H1 (cell line): Measurements from ENCODE around the gene ADGRL3.

Experiments used
- CBX5 ChIP-seq: fragments of 300-800, 300-1000 bp; sonication (generic); IDR thresholded peaks from 2 replicates; pipeline ENCODE4 v1.7.1; 2016; ENCODE audit warnings: antibody characterized with exemption, low read length, low read depth
- CEBPB ChIP-seq: IDR thresholded peaks from 2 replicates; pipeline ENCODE4 v1.6.1; 2012; ENCODE audit warnings: low read depth, low read length
- EGR1 ChIP-seq: IDR thresholded peaks from 2 replicates; pipeline ENCODE4 v1.6.1; 2011; ENCODE audit warnings: low read depth, low read length, borderline replicate concordance
- MAX ChIP-seq: IDR thresholded peaks from 2 replicates; pipeline ENCODE4 v1.6.1; 2012; ENCODE audit warnings: inconsistent platforms

DNA sequence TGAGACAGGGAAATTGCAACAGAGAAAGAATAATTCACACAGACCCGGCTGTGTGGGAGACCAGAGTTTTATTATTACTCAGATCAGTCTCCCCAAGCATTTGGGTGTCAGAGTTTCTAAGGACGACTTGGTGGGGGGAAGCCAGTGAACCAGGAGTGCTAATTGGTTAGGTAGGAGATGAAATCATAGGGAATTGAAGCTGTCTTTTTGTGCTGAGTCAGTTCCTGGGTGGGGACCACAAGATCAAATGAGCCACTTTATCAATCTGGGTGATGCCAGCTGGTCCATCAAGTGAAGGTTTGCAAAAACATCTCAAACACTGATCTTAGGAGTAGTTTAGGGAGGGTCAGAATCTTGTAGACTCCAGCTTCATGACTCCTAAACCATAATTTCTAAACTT is 560.7 kb downstream of the ADGRL3 start:
- no peak for TF ChIP-seq MAX
- TF ChIP-seq EGR1: no peak
- no peak for TF ChIP-seq CBX5
- TF ChIP-seq CEBPB: no peak
